ENCODE measurements around the gene INF2. TPM values are rescaled to one million over a fixed set of nuclear protein-coding genes. Genes with fewer than 3 reads are reported as not detected.

The INF2 gene
- total RNA-seq, 1 donor = 49.2 TPM

- Histone ChIP-seq H4K20me1 (ENCODE audit: insufficient read depth, low read length) (peaks cover 28% of the 10 kb centered on the region), H2AFZ (ENCODE audit: low read length) (no peak within 1 kb of the TSS), H3K27me3 (ENCODE audit: insufficient read depth, low read length) (no peaks in the 10 kb centered on the region), H3K4me2 (ENCODE audit: insufficient read depth, low read length) (peak within 1 kb of the TSS; percentile 86), H3K79me2 (ENCODE audit: insufficient read depth, low read length) (no peaks in the 10 kb centered on the region), H3K4me1 (ENCODE audit: insufficient read depth, low read length) (peaks cover 17% of the 10 kb centered on the region), H3K36me3 (ENCODE audit: insufficient read depth, low read length) (peaks cover 8% of the 10 kb centered on the region), H3K4me3 (ENCODE audit: insufficient read depth, low read length) (peak within 1 kb of the TSS; percentile 67), H3K27ac (ENCODE audit: low read depth, low read length) (no peak within 1 kb of the TSS), H3K9me3 (ENCODE audit: low read depth, low read length) (no peaks in the 10 kb centered on the region)
- peak; percentile 72 for TF ChIP-seq CTCF (IDR thresholded peaks at IDR 0.05; ENCODE audit: extremely low read depth, low read depth, low read length)
- peak; percentile 99 for DNase-seq (ENCODE audit: insufficient read length, low spot score, missing footprints)
Observed at GRCh38 chr14:104723651-104724406, 34.4 kb downstream of the INF2 start, which contains the start of gene ADSS1. ADSS1 (plus strand) TSS chr14:104724229; CDS start chr14:104724271, 42 bp downstream.

GRCh38 chr14:104724407-104724980 is 35.1 kb downstream of the INF2 start:
- Histone ChIP-seq H4K20me1 (ENCODE audit: insufficient read depth, low read length) (peaks cover 28% of the 10 kb centered on the region), H3K79me2 (ENCODE audit: insufficient read depth, low read length) (no peaks in the 10 kb centered on the region), H3K4me3 (ENCODE audit: insufficient read depth, low read length) (peak overlapping the region; percentile 67), H3K27ac (ENCODE audit: low read depth, low read length) (no peak overlapping the region), H3K4me1 (ENCODE audit: insufficient read depth, low read length) (peaks cover 17% of the 10 kb centered on the region), H3K9me3 (ENCODE audit: low read depth, low read length) (no peaks in the 10 kb centered on the region), H3K27me3 (ENCODE audit: insufficient read depth, low read length) (no peaks in the 10 kb centered on the region), H2AFZ (ENCODE audit: low read length) (no peak overlapping the region), H3K36me3 (ENCODE audit: insufficient read depth, low read length) (peaks cover 8% of the 10 kb centered on the region), H3K4me2 (ENCODE audit: insufficient read depth, low read length) (peak overlapping the region; percentile 86)
- peak; percentile 92 for DNase-seq (ENCODE audit: insufficient read length, low spot score, missing footprints)
- no peak for TF ChIP-seq CTCF (IDR thresholded peaks at IDR 0.05; ENCODE audit: extremely low read depth, low read depth, low read length)

GRCh38 chr14:104724981-104725771 is 35.8 kb downstream of the INF2 start:
- Histone ChIP-seq H3K36me3 (ENCODE audit: insufficient read depth, low read length) (peaks cover 4% of the 10 kb centered on the region), H4K20me1 (ENCODE audit: insufficient read depth, low read length) (peaks cover 25% of the 10 kb centered on the region), H3K4me1 (ENCODE audit: insufficient read depth, low read length) (peaks cover 17% of the 10 kb centered on the region), H3K27ac (ENCODE audit: low read depth, low read length) (no peak overlapping the region), H3K4me2 (ENCODE audit: insufficient read depth, low read length) (peak overlapping the region; percentile 86), H3K27me3 (ENCODE audit: insufficient read depth, low read length) (no peaks in the 10 kb centered on the region), H3K9me3 (ENCODE audit: low read depth, low read length) (no peaks in the 10 kb centered on the region), H2AFZ (ENCODE audit: low read length) (no peak overlapping the region), H3K4me3 (ENCODE audit: insufficient read depth, low read length) (peak overlapping the region; percentile 67), H3K79me2 (ENCODE audit: insufficient read depth, low read length) (no peaks in the 10 kb centered on the region)
- TF ChIP-seq CTCF (IDR thresholded peaks at IDR 0.05; ENCODE audit: extremely low read depth, low read depth, low read length) = peak; percentile 25
- peak; percentile 98 for DNase-seq (ENCODE audit: insufficient read length, low spot score, missing footprints)

Measured in osteoblast (primary cell).